Ishikawa (cell line): ENCODE measurements around the gene RPS6KA2.

Experiments used
- CEBPB ChIP-seq: IDR thresholded peaks from 2 replicates; pipeline ENCODE4 v1.6.1; 2012
- EP300 ChIP-seq: IDR thresholded peaks from 2 replicates; pipeline ENCODE4 v1.6.1; 2012; ENCODE audit warnings: borderline replicate concordance
- FOXM1 ChIP-seq: IDR thresholded peaks from 2 replicates; pipeline ENCODE4 v1.6.1; 2012; ENCODE audit warnings: low read depth, borderline replicate concordance
- MAX ChIP-seq: IDR thresholded peaks from 2 replicates; pipeline ENCODE4 v1.6.1; 2012
- TAF1 ChIP-seq: IDR thresholded peaks from 2 replicates; pipeline ENCODE4 v1.6.1; 2012; ENCODE audit warnings: low read depth, mild to moderate bottlenecking

- no peak for TF ChIP-seq FOXM1
- no peak for TF ChIP-seq TAF1
- no peak for TF ChIP-seq CEBPB
- no peak for TF ChIP-seq EP300
- TF ChIP-seq MAX = no peak
Measured at GRCh38 chr6:166507380-166507779, 119.7 kb downstream of the RPS6KA2 start.
